ENCODE measurements around the gene TMC6.
"Not testable (repeated sequence)": the region's sequence is repeated elsewhere in the genome, so short reads cannot be mapped to it uniquely, and the experiment has no call there.

TMC6 gene

DNA sequence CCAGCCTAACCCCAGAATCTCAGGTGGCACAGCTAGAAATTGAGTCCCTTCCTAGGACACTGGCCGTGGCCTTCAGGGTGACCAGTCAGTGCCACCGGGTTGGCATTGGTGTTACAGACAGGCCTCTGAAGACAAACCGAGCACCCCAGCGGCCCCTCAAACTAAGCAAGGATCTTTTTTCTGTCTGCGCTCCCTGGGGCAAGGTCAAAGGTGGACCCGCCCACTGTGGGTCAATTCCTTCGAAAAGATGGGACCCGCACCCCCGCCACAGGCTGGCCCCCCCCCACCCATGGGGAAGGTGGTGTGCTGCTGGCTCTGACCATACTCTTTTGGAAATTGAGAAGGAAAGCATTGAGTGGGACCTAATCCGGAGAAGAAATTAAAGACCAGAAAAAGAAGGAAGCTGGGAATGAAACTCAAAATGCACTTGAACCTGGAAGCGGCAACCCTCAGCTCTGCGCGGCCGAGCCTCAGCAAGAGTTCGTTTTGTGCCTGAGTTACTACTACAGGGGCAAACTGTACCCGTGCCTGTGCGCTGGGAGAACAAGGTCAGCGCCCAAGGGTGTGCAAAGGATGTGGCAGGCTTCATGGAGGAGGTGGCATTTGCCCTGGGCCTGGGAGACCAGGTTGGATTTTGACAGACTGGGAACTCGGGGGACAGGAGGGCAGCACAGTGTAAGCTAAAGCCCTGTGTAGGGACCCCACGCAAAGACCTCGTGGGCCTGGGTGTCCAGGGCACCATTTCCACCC lies 20.4 kb downstream of the TMC6 start:
- DNase-seq, result no peak

- no peak for DNase-seq
Measured at GRCh38 chr17:78107457-78107856, 21.1 kb downstream of the TMC6 start.

DNA sequence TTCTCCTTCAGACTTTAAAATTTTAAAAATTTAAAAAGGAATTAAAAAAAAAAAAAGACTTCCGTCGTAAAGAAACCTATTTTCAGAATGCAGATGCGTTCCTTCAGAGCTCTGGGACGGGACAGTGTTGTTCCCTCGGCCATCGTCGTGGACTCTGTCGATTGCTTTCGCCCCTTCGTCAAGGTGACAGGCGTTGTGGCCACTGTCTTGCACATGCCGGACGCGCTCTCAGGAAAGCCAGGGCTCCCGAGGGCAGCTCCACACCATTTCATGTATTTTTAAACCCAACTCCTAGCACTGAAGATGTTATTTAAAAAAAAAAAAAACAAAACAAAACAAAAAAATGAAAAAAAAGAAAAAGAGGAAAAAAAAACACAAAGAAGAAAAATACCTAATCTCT lies 22.3 kb downstream of the TMC6 start:
- DNase-seq, result no peak

DNA sequence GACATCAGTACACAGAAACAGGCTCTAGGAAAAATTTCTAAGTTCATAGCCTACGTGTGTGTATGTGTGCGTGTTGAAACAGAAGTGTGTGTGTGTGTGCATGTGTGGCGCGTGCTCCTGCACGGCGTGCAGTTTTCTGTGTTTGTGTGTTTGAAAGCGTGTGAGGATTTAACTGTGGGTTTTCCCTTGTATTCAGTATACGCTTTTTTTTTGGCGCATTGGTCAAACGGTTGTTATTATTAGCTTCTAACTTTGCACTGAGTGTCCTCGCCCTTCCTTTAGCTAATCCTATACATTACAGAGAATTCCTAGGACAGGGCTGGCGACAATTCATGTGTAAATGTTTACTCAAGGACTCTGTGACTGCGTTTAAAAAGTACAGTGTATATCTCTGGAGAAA lies 23.0 kb downstream of the TMC6 start:
- DNase-seq, result no peak

DNA sequence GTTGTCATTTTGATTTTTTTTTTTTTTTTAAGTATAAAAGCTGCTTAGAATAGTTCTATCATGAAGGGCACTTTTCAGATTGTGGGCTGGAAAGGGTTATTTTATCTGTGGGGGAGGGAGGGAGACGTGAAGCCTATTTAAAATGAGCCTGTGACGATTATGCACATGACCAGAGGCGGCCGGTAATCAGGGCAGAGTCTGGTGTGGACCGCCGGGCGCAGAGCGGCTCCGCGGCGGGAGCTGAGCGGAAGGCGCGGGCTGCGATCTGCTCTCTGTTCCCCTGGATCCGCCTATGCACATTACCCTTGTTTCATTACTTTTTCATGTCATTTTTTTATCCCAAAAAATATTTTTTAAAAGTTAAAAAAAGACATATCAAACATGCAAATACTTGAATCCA lies 23.5 kb downstream of the TMC6 start:
- DNase-seq, result no peak

DNA sequence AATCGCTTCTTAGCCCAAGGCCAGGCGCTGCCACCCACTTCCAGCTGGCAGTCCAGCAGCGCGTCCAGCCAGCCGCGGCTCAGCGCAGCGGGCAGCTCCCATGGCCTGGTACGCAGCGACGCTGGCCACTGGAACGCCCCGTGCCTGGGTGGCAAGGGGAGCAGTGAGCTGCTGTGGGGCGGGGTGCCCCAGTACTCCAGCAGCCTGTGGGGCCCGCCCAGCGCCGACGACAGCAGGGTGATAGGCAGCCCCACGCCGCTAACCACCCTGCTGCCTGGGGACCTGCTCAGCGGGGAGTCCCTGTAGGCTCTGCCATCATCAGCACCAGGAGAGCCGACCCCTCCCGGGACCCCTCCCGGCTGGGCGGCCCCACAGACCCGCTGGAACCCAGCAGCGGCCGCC lies 24.0 kb downstream of the TMC6 start:
- no peak for DNase-seq

GRCh38 chr17:78103311-78103710 lies 25.2 kb downstream of the TMC6 start:
- no peak for DNase-seq

DNA sequence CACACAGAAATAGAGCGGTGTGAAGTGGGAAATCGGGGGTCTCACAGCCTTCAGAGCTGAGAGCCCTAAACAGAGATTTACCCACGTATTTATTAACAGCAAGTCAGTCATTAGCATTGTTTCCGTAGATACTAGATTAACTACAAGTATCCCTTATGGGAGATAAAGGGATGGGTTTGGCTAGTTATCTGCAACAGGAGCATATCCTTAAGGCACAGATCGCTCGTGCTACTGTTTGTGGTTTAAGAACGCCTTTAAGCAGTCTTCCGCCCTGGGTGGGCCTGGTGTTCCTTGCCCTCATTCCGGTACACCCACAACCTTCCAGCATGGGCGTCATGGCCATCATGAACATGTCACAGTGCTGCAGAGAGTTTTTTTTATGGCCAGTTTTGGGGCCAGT lies 27.0 kb downstream of the TMC6 start:
- no peak for DNase-seq

GRCh38 chr17:78101112-78101511 lies 27.4 kb downstream of the TMC6 start:
- no peak for DNase-seq

DNA sequence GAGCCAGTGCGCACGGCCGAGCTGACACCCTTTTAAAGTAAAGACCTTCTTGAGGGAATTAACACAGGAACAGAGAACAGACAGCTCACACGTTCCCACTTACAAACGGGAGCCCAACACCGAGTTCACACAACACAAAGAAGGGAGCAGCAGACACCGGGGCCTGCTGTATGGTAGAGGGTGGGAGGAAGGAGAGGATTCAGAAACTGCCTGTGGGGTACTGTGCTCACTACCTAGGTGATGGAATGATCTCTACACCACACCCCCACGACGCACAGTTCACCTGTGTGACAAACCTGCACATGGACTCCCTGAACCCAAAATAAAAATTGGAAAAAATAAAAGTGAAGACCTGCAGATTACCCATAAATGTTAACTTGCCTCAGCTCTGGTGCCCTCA lies 32.5 kb downstream of the TMC6 start:
- DNase-seq, result no peak

DNA sequence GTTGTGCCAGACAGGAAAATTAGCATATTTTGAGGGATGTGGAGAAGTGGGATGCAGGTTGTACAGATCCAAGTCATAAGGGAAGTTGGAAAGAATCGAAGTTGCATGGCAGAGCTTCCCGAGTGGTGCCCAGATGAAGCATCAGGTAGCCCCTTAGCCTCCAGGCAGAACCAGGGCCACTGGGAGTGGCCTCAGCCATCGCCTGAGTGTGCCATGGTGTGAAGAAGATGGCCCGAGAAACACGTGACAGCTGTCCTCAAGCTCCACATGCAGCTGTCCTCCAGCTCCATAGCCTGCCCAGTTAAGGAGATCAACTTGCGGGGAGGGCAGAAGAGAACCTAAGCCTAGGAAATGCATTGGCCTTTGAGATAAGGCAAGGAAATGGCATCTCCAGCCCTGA lies 33.5 kb downstream of the TMC6 start:
- no peak for DNase-seq

GRCh38 chr17:78092794-78093324 lies 35.7 kb downstream of the TMC6 start:
- no peak for DNase-seq

DNA sequence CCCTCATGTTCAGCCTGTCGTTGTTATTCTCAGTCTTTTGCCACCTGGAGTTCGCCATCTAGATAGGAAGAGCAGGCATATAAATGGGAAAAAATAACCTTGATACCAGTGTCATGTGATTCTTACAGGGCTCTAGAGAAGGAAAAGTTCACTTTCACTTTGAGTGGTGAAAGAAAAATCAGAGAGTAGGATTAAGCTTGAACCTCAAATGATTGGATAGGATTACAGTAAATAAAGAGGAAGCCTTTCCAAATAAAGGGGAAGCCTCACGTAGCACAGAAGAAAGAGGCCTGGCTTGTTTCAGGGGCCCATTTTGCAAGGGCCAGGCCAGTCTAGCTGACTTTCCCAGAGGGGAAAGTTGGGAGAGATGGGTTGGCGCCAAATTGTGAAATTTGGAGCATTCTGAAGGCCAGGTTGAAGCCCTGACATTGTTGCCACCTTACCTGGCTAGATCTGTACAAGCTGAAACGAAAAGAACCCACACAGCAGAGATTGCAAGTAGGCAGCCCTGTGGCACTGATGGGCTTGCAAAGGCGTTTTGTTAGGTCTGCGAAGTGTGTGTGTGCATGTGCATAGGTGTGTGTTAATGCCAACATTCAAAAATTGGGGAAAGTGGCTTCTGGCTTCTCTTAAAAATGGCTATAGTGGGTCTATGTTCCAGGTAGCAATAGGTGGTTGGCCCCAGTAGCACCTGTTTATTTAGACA lies 38.8 kb downstream of the TMC6 start:
- DNase-seq, result no peak

DNA sequence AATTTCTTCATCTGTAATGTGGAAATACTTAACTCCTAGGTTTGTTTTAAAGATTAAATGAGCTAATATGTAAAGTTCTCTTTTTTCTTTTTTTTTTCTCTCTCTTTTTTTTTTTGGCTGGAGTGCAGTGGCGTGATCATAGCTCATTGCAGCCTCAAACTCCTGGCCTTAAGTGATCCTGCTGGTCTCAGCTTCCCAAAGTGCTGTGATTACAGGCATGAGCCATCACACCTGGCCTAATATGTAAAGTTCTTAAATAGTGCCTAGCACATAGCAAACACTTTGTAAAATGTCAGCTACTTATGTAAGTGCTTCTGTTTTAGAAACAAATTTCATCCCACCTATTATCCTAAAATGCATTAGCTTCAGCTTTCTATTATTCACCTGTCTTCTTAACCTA lies 40.0 kb downstream of the TMC6 start:
- DNase-seq, result no peak

- DNase-seq, result no peak
Measured at GRCh38 chr17:78086740-78087139, 41.8 kb downstream of the TMC6 start.

DNA sequence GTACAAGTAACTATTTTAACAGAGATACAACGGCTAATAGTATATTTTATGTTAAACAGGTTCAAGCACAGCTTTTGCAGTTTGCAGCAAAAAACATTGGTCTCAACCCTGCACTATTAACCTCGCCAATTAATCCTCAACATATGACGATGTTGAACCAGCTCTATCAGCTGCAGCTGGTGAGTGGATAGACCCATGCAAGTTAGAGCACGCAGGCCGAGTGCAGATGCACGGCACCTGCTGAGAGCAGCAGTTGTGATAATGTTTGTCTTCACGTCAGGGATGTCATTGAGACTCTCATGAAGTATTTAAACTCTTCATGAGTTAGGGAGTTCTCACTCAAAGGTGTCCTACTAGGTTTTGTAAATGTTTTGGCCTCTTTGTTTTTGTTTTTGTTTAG lies 45.6 kb downstream of the TMC6 start:
- no peak for DNase-seq

- DNase-seq, result not testable (repeated sequence)
Measured at GRCh38 chr17:78082355-78082872, 46.1 kb downstream of the TMC6 start.

GRCh38 chr17:78081551-78081950 lies 47.0 kb downstream of the TMC6 start:
- DNase-seq, result no peak

GRCh38 chr17:78079253-78079652 lies 49.3 kb downstream of the TMC6 start:
- no peak for DNase-seq

DNA sequence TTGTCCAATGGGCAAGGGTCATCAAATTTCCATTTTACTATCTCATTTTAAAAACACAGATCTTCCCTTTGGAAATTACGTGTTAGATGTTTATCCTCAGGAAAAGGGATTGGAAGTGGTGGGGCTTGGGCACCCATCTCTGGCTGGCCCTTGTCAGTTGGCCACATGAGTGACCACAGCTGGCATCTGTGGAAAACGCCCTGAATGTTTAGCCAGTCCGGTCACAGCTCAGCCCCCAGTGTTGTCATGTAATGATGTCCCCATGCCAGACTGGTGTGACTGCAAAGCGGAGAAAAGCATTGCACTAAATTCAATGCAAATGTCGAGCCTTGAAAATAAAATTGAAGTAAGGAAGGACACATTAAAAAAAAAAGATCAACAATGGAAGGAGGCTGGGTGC lies 53.0 kb downstream of the TMC6 start:
- DNase-seq, result no peak

- DNase-seq, result no peak
Measured at GRCh38 chr17:78075011-78075410, 53.5 kb downstream of the TMC6 start.

DNA sequence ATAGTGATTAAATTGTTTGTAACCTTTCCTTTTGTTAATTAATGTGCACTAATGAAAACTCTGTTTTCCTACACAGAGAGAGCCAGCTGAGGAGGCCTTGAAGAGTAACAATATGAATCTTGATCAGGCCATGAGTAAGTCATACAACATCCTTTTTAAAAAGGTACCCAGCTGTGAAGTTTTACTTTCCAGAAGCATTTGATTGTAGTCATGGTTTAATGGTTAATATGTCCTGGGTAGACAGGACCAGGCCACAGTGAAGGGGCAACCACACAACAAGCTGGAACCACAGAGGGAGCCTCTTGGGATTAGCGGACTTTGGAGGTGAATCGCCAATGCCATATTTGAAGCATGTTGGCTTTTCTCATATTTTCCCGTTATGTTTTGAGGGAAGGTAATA lies 55.6 kb downstream of the TMC6 start:
- no peak for DNase-seq

- DNase-seq, result no peak
Measured at GRCh38 chr17:78069695-78070094, 58.9 kb downstream of the TMC6 start.

GRCh38 chr17:78066976-78067375 lies 61.6 kb downstream of the TMC6 start:
- DNase-seq, result not testable (repeated sequence)

Measured in 8988T (cell line).